Neutrophil (primary cell): Measurements from ENCODE around the gene HMBS.
"Not testable (repeated sequence)": the region's sequence is repeated elsewhere in the genome, so short reads cannot be mapped to it uniquely, and the experiment has no call there.

ENCODE experiments used
- H3K27ac ChIP-seq: fragments of 200-600 bp; sonication (generic); 2 replicates; pipeline ENCODE4 v1.5.1; 2016; ENCODE audit warnings: mild to moderate bottlenecking, moderate library complexity
- H3K27me3 ChIP-seq: fragments of 200-600 bp; sonication (generic); 2 replicates; pipeline ENCODE4 v1.6.0; 2016; ENCODE audit warnings: mild to moderate bottlenecking
- H3K36me3 ChIP-seq: fragments of 200-600 bp; sonication (generic); 2 replicates; pipeline ENCODE4 v1.5.1; 2017
- H3K4me1 ChIP-seq, 2 experiments: fragments of 200-600 bp in 1 of 2; sonication (generic) in 1 of 2; 1 replicate in 1 of 2; 2 replicates in 1 of 2; pipeline versions ENCODE4 v1.5.1 to v1.6.1; 2013 to 2016; ENCODE audit warnings: low read depth in 1 of 2, low read length in 1 of 2, mild to moderate bottlenecking in 1 of 2, moderate library complexity in 1 of 2; ENCODE audit not compliant: control insufficient read depth in 1 of 2, insufficient read depth in 1 of 2
- H3K4me3 ChIP-seq, 2 experiments: fragments of 200-600 bp in 1 of 2; sonication (generic) in 1 of 2; 1 replicate in 1 of 2; 2 replicates in 1 of 2; pipeline ENCODE4 v1.5.1; 2013 to 2016; ENCODE audit warnings: low read depth in 1 of 2, low read length in 1 of 2, mild to moderate bottlenecking in 1 of 2, moderate library complexity in 1 of 2
- H3K9me3 ChIP-seq: fragments of 200-600 bp; sonication (generic); 2 replicates; pipeline ENCODE4 v1.5.1; 2016
- TF ChIP-seq, protein P1 (sequence below): fragments of 200-600 bp; sonication (generic); IDR thresholded peaks from 2 replicates; pipeline ENCODE4 v1.5.1; 2016; ENCODE audit warnings: antibody characterized with exemption

Gene HMBS

DNA sequence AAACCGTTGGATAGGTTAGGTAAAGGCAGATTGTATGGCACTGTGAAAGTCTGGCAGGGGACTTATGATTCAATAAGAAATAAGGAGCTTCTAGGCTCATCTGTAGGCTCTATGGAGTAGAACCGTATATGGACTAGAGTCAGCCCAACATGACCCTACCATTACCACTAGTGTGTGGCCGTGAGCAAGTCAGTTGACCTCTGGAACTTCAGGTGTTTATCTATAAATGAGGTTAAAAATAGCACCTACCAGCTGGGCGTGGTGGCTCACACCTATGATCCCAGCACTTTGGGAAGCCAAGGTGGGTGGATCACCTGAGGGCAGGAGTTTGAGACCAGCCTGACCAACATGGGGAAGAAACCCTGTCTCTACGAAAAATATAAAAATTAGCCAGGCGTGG is 41.1 kb downstream of the HMBS start:
- Histone ChIP-seq H3K4me1 (peaks cover 13 to 19% of the 10 kb centered on the region in 2 experiments), H3K27me3 (no peaks in the 10 kb centered on the region), H3K36me3 (peaks cover 45% of the 10 kb centered on the region), H3K4me3 (no peak overlapping the region), H3K27ac (no peak overlapping the region), H3K9me3 (no peaks in the 10 kb centered on the region)
- TF ChIP-seq, protein P1, sequence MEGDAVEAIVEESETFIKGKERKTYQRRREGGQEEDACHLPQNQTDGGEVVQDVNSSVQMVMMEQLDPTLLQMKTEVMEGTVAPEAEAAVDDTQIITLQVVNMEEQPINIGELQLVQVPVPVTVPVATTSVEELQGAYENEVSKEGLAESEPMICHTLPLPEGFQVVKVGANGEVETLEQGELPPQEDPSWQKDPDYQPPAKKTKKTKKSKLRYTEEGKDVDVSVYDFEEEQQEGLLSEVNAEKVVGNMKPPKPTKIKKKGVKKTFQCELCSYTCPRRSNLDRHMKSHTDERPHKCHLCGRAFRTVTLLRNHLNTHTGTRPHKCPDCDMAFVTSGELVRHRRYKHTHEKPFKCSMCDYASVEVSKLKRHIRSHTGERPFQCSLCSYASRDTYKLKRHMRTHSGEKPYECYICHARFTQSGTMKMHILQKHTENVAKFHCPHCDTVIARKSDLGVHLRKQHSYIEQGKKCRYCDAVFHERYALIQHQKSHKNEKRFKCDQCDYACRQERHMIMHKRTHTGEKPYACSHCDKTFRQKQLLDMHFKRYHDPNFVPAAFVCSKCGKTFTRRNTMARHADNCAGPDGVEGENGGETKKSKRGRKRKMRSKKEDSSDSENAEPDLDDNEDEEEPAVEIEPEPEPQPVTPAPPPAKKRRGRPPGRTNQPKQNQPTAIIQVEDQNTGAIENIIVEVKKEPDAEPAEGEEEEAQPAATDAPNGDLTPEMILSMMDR, result no peak

DNA sequence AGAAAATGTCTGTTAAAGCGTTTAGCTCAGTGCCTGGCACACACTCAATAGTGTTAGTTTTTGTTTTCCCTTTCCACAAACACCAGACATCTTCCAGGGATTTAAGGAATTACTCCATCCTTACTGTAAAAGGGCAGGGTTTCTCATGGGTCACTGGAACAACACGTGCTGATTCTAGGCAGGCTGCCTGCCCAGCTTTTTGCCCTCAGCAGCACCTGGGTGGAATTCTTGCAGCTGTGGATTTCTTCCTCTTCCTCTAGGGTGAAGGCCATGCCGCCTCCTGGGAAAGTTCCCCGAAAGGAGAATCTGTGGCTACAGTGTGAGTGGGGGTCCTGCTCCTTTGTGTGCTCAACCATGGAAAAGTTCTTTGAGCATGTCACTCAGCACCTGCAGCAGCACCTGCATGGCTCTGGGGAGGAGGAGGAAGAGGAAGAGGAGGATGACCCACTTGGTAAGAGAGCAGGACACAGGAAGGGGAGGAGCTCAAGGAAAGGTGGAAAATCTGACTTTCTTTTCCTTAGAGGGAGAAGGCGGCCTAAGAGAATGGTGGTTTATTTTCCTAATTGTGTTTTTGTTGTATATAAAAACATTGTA is 42.1 kb downstream of the HMBS start:
- TF ChIP-seq, protein P1, result no peak
- peaks cover 9 to 14% of the 10 kb centered on the region in 2 experiments for H3K4me1 ChIP-seq
- H3K4me3 ChIP-seq, result no peak overlapping the region
- peak overlapping the region; percentile 18 for H3K27ac ChIP-seq
- no peaks in the 10 kb centered on the region for H3K9me3 ChIP-seq
- H3K36me3 ChIP-seq, result peaks cover 55% of the 10 kb centered on the region
- H3K27me3 ChIP-seq, result no peaks in the 10 kb centered on the region

DNA sequence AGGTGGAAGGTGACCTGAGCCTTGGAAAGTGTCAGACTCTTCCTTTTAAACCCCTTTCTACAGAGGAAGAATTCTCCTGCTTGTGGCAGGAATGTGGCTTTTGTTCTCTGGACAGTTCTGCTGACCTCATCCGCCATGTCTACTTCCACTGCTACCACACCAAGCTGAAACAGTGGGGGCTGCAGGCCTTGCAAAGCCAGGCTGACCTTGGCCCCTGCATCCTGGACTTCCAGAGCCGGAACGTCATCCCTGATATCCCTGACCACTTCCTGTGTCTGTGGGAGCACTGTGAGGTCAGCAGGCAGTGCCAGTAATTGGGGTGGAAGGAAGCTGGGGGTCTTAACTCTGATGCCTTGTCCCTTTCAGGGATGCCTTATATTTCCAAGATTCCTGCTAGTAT is 46.0 kb downstream of the HMBS start:
- H3K27ac ChIP-seq, result no peak overlapping the region
- H3K9me3 ChIP-seq, result no peaks in the 10 kb centered on the region
- H3K4me1 ChIP-seq, result peaks cover 0 to 5% of the 10 kb centered on the region in 2 experiments
- peaks cover 70% of the 10 kb centered on the region for H3K36me3 ChIP-seq
- no peaks in the 10 kb centered on the region for H3K27me3 ChIP-seq
- TF ChIP-seq, protein P1, result no peak
- no peak overlapping the region for H3K4me3 ChIP-seq

DNA sequence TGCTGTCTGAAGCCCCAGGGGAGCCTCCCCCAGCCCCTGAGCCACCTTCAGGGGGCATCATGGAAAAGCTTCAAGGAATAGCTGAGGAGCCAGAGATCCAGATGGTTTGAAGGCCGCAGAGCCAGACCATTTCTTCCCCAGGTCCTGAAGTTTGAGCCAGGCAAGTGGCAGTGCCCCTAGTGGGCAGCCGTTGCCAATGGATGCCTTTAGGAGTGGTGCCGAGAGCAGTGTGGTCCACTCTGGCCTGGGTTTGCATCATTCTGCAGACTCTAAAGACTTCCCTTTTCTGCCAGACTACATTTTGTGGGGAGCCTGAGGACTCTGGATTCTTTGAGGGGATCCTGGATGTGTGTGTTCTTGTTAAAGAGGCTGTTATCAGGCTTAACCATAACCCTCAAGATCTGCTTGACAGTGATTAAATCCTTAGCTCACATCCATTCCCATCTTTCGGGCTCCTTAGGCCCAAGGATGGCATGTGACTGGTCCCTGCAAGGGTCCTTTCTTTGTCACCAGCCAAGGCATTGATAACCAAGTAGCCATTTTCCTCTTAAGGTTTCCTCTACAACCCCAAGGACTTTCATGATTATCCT is 49.8 kb downstream of the HMBS start:
- H3K36me3 ChIP-seq, result peaks cover 51% of the 10 kb centered on the region
- TF ChIP-seq, protein P1, result peak; percentile 36
- peaks cover 0 to 5% of the 10 kb centered on the region in 2 experiments for H3K4me1 ChIP-seq
- no peak overlapping the region for H3K4me3 ChIP-seq
- no peaks in the 10 kb centered on the region for H3K9me3 ChIP-seq
- no peaks in the 10 kb centered on the region for H3K27me3 ChIP-seq
- H3K27ac ChIP-seq, result peak overlapping the region; percentile 20

DNA sequence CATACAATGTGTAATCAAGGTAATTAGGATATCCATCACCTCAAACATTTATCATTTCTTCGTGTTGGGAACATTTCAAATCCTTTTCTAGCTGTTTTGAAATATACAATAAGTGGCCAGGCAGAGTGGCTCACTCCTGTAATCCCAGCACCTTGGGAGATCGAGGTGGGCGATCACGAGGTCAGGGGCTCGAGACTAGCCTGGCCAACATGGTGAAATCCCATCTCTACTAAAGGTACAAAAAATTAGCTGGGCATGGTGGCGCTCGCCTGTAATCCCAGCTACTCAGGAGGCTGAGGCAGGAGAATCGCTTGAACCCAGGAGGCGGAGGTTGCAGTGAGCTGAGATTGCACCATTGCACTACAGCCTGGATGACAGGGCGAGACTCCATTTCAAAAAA is 54.6 kb downstream of the HMBS start:
- H3K36me3 ChIP-seq, H3K9me3 ChIP-seq, H3K27me3 ChIP-seq, H3K27ac ChIP-seq, H3K4me3 ChIP-seq, H3K4me1 ChIP-seq: not testable (repeated sequence)
